OCI-LY1 (cell line): ENCODE measurements around the gene RASAL3.

Source experiments
- CTCF ChIP-seq: fragments of 200-600 bp; sonication (generic), shearing (Covaris generic); IDR thresholded peaks from 2 replicates; pipeline ENCODE4 v1.5.1; 2017; ENCODE audit warnings: mild to moderate bottlenecking, antibody characterized with exemption, low read length, moderate library complexity, mixed read lengths
- EZH2 ChIP-seq: fragments of 200-600 bp; sonication (generic), shearing (Covaris generic); IDR thresholded peaks from 2 replicates; pipeline ENCODE4 v1.8.0; 2017; ENCODE audit warnings: borderline replicate concordance, mixed run types, mild to moderate bottlenecking, antibody characterized with exemption, low read length, moderate library complexity, mixed read lengths

DNA sequence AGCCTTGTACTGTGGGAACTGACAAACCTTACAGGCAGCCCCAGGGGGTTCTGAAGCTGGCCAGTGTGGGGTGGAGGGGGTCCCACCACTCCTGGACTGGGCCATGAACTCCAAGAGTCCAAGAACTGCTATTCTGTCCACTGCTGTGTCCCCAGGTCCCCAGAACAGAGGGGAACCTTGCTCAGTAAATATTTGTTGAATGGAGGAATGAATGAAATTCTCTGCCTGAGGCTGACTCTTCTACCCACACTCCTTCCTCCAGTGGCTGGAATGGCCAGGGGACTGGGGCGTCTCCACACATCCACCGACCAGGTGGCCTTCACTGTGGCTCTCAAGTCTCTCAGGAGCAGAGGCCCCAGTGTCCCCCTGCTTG is 26.2 kb downstream of the RASAL3 start:
- TF ChIP-seq CTCF (no peak), EZH2 (no peak)
